RWPE2 (cell line): Measurements from ENCODE around the gene ZNF786.
"Not testable (repeated sequence)": the region's sequence is repeated elsewhere in the genome, so short reads cannot be mapped to it uniquely, and the experiment has no call there.

Source experiments
- ATAC-seq: fragments of 200-7000 bp; cut with Tn5 transposase; 3 replicates; pipeline ENCODE4 v1.9.1; 2021; ENCODE audit warnings: low read depth
- DNase-seq: peaks from one replicate; pipeline ENCODE4 v3.0.0-alpha.2; 2020; ENCODE audit warnings: low spot score
- H3K27ac ChIP-seq: fragments of 450-650 bp; 2 replicates; pipeline ENCODE4 v1.5.1; 2017; ENCODE audit warnings: mild to moderate bottlenecking; ENCODE audit not compliant: poor library complexity, severe bottlenecking
- H3K27me3 ChIP-seq: fragments of 250-450 bp; sonication (Bioruptor Pico); 2 replicates; pipeline ENCODE4 v1.5.1; 2021; ENCODE audit warnings: mild to moderate bottlenecking, moderate library complexity; ENCODE audit not compliant: insufficient read depth, poor library complexity, severe bottlenecking
- H3K36me3 ChIP-seq: fragments of 250-450 bp; sonication (Bioruptor Pico); 2 replicates; pipeline ENCODE4 v1.5.1; 2020; ENCODE audit warnings: low read depth, mild to moderate bottlenecking, moderate library complexity
- H3K4me1 ChIP-seq: fragments of 250-450 bp; sonication (Bioruptor Pico); 2 replicates; pipeline ENCODE4 v1.5.1; 2021; ENCODE audit warnings: mild to moderate bottlenecking, moderate library complexity; ENCODE audit not compliant: insufficient read depth, poor library complexity, severe bottlenecking
- H3K4me3 ChIP-seq: fragments of 250-450 bp; sonication (Bioruptor Pico); 2 replicates; pipeline ENCODE4 v1.5.1; 2021; ENCODE audit warnings: mild to moderate bottlenecking, moderate library complexity; ENCODE audit not compliant: severe bottlenecking
- H3K9me3 ChIP-seq: fragments of 250-450 bp; sonication (Bioruptor Pico); 2 replicates; pipeline ENCODE4 v1.5.1; 2021; ENCODE audit warnings: mild to moderate bottlenecking, moderate library complexity; ENCODE audit not compliant: severe bottlenecking
- TF ChIP-seq, protein P1 (sequence below): fragments of 450-650 bp; IDR thresholded peaks from one replicate; pipeline ENCODE4 v1.5.1; 2017; ENCODE audit warnings: mild to moderate bottlenecking, moderate library complexity; ENCODE audit not compliant: poor library complexity, severe bottlenecking

The ZNF786 gene

DNA sequence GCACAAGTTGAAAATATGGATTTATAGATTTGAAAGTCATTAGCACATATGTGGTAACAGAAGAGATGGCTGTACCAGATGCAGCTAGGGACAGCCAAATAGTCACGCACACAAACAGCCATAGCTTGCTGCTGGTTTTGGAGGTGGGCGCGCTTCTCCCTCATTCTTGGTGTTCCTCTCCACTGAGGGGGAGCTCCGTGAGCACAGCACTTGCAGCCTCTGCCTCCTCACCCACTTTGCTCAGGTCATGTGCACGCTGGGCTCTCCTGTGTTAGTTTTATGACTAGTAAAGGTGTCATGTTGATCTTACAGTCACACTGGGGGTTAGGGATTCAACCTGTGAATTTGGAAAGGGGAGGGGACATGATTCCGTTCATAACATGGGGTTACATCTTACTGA lies 8.5 kb upstream of the ZNF786 start:
- TF ChIP-seq, protein P1, sequence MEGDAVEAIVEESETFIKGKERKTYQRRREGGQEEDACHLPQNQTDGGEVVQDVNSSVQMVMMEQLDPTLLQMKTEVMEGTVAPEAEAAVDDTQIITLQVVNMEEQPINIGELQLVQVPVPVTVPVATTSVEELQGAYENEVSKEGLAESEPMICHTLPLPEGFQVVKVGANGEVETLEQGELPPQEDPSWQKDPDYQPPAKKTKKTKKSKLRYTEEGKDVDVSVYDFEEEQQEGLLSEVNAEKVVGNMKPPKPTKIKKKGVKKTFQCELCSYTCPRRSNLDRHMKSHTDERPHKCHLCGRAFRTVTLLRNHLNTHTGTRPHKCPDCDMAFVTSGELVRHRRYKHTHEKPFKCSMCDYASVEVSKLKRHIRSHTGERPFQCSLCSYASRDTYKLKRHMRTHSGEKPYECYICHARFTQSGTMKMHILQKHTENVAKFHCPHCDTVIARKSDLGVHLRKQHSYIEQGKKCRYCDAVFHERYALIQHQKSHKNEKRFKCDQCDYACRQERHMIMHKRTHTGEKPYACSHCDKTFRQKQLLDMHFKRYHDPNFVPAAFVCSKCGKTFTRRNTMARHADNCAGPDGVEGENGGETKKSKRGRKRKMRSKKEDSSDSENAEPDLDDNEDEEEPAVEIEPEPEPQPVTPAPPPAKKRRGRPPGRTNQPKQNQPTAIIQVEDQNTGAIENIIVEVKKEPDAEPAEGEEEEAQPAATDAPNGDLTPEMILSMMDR, result no peak
- H3K9me3 ChIP-seq, result no peaks in the 10 kb centered on the region
- no peak overlapping the region for H3K27ac ChIP-seq
- no peaks in the 10 kb centered on the region for H3K36me3 ChIP-seq
- no peak for ATAC-seq
- H3K27me3 ChIP-seq, result no peaks in the 10 kb centered on the region
- H3K4me3 ChIP-seq, result no peak overlapping the region
- DNase-seq, result no peak
- H3K4me1 ChIP-seq, result no peaks in the 10 kb centered on the region

DNA sequence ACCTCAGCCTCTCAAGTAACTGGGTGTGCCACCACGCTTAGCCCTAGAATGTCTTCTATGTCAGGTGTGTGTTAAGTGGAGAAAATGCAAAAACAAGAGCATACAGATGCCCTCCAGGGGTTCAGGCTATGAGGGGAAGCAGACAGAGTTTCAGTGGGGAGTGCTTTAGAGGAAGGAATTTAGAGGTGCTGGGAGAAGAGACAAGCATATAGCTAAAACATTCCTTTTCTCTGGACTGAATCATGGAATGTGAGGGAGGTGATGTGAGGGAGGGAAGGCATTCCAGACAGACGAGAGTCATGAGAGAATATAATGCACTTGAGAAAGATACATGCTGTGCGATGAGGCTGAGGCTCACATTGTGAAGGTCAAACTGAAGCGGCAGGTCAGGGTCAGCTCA lies 6.6 kb upstream of the ZNF786 start:
- TF ChIP-seq, protein P1, result no peak
- ATAC-seq (peak; percentile 36; the same call in 1 of the 3 replicates), DNase-seq (no peak)
- Histone ChIP-seq H3K27me3 (no peaks in the 10 kb centered on the region), H3K36me3 (no peaks in the 10 kb centered on the region), H3K9me3 (no peaks in the 10 kb centered on the region), H3K4me1 (no peaks in the 10 kb centered on the region), H3K27ac (no peak overlapping the region), H3K4me3 (no peak overlapping the region)

DNA sequence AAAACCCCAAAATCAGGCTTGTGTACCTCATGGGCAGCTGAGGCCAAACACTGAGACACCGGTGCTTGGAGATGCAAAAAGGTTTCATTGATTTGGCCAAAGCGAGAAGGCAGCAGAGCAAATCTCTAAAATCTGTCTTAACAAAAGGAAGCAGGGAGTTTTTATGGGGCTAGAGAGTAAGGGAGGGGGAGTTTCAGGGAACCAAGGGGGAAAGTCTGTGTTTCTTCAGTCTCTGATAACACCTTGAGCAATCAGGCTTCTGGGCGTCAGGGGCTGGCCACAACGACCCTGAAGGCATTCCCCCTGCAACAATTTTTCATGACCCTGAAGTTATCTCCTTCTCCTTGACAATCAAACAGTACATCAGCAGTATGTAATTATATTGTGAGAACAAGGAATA lies 2.7 kb upstream of the ZNF786 start:
- TF ChIP-seq, protein P1, result no peak
- Histone ChIP-seq H3K36me3 (no peaks in the 10 kb centered on the region), H3K9me3 (no peaks in the 10 kb centered on the region), H3K27ac (no peak overlapping the region), H3K4me1 (peaks cover 3% of the 10 kb centered on the region), H3K27me3 (no peaks in the 10 kb centered on the region), H3K4me3 (no peak overlapping the region)
- no peak for DNase-seq
- ATAC-seq, result no peak

DNA sequence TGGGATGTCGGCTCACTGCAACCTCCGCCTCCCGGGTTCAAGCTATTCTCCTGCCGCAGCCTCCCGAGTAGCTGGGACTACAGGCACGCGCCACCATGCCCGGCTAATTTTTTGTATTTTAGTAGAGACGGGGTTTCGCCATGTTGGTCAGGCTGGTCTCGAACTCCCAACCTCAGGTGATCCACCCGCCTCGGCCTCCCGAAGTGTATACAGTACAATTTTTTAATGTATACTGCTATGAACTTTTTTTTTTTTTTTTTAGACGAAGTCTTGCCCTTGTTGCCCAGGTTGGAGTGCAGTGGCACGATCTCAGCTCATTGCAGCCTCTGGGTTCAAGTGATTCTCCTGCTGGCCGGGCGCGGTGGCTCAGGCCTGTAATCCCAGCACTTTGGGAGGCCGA lies 1.7 kb upstream of the ZNF786 start:
- not testable (repeated sequence) for H3K36me3 ChIP-seq, H3K4me1 ChIP-seq, H3K27ac ChIP-seq, ATAC-seq, H3K4me3 ChIP-seq, H3K27me3 ChIP-seq, H3K9me3 ChIP-seq, DNase-seq

DNA sequence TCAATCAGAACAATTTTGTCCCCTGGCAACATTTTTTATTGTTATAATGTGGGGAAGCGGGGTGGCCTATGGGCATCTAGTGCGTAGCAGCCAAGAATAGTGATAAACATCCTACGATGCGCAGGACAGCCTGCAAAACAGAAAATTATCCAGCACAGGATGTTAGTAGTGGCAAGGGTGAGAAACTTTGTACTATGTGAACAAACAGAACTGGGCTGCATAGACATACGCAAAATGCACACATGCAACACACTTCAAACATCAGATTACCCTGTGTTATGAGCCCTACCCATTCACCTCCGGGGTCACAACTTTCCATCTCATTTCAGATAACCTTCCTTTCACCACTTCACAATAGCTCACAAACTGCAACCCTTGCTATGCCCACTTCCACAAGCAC lies 3.1 kb downstream of the ZNF786 start:
- H3K36me3 ChIP-seq, result no peaks in the 10 kb centered on the region
- no peaks in the 10 kb centered on the region for H3K27me3 ChIP-seq
- DNase-seq (no peak), ATAC-seq (no peak)
- H3K27ac ChIP-seq, result no peak overlapping the region
- no peaks in the 10 kb centered on the region for H3K9me3 ChIP-seq
- no peak overlapping the region for H3K4me3 ChIP-seq
- TF ChIP-seq, protein P1, result no peak
- H3K4me1 ChIP-seq, result peaks cover 3% of the 10 kb centered on the region

DNA sequence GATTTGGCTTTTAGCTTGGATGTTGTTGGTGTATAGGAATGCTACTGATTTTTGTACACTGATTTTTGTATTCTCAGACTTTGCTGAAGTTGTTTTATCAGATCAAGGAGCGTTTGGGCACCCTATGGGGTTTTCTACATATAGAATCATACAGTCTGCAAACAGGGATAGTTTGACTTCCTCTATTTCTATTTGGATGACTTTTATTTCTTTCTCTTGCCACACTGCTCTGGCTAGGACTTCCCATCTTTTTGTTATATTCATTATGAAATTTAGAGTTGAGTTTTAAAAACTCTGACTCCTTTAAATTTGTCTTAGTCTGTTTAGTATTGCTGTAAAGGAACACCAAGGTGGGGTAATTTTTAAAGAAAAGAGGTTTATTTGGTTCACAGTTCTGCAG lies 4.7 kb downstream of the ZNF786 start:
- H3K4me1 ChIP-seq, result peaks cover 3% of the 10 kb centered on the region
- H3K27ac ChIP-seq, result no peak overlapping the region
- DNase-seq (no peak), ATAC-seq (no peak)
- no peak overlapping the region for H3K4me3 ChIP-seq
- H3K36me3 ChIP-seq, result no peaks in the 10 kb centered on the region
- no peaks in the 10 kb centered on the region for H3K9me3 ChIP-seq
- H3K27me3 ChIP-seq, result no peaks in the 10 kb centered on the region
- TF ChIP-seq, protein P1, result no peak
